ENCODE measurements around the gene EXOC4.

- TF ChIP-seq GATA2 (IDR thresholded peaks at IDR 0.05; ENCODE audit: low read depth, low read length) (no peak), GATA3 (IDR thresholded peaks at IDR 0.05; ENCODE audit: low read depth, low read length) (no peak)
Measured at GRCh38 chr7:133550145-133550544, 297.3 kb downstream of the EXOC4 start.

Measured in SH-SY5Y (cell line).